ENCODE measurements around the gene C1R.
A peak's percentile ranks its signal among the peaks of the same experiment; 100 is the strongest.

DNA sequence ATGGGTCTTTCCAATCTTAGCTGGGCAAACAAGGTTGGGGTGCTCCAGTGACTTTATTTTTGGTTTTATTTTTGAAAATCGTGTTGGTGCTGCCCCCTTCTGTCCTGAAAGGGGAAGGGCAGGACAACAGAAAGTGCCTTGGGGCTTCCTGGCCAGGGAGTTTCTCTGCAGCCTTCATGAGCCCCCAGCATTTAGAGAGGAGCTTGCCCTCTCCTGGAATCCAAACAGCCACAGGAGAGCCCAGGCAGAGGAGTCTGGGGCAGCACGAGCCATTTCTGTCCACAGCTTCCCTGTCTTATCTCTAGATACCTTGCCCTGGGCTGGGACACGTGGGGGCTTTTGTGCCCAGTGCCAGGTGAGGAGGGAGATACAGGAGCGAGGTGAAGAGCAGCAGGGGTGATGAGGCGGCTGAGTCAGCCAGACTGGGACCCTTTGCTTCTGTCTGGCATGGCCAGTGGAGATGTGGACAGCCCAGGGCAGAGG, 21.2 kb upstream of the C1R start:
- TF ChIP-seq, protein P1, sequence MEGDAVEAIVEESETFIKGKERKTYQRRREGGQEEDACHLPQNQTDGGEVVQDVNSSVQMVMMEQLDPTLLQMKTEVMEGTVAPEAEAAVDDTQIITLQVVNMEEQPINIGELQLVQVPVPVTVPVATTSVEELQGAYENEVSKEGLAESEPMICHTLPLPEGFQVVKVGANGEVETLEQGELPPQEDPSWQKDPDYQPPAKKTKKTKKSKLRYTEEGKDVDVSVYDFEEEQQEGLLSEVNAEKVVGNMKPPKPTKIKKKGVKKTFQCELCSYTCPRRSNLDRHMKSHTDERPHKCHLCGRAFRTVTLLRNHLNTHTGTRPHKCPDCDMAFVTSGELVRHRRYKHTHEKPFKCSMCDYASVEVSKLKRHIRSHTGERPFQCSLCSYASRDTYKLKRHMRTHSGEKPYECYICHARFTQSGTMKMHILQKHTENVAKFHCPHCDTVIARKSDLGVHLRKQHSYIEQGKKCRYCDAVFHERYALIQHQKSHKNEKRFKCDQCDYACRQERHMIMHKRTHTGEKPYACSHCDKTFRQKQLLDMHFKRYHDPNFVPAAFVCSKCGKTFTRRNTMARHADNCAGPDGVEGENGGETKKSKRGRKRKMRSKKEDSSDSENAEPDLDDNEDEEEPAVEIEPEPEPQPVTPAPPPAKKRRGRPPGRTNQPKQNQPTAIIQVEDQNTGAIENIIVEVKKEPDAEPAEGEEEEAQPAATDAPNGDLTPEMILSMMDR (IDR thresholded peaks at IDR 0.05), result peak; percentile 75 to 89 (median 85)
- TF ChIP-seq POLR2A (IDR thresholded peaks at IDR 0.05), result no peak

All from heart left ventricle (tissue), 13 donors.